HL-60/S4 treated with retinoic acid at 250 ng/mL for 4 days and 3 days (cell line): Measurements from ENCODE around the gene NSG1.

Experiments
- in situ Hi-C: fragments of 300-500 bp; cut with MboI; formaldehyde crosslinking; loops from 2 replicates; pipeline ENCODE4 v1.7.0; 2022; ENCODE audit warnings: low sequenced_read_pairs

The NSG1 gene

DNA sequence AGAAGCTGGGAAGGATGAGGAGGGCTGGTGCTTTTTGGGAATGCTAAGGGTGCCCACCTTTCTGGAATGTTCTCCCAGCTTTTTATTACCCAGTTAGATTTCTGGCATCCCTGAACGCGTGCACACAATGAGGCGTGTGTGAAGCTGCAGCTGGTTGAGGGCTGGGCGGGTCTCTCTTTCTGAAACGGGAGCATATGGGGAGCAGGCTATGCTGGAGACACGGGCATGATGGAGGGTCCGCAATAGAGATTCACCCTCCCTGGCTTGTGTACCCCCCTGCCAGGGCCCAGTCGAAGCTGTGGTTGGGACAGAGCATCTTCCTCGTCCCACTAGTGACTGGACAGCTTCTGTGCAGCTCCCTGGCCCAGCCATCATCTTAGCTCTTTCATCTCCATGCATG lies 8.5 kb downstream of the NSG1 start:
- in situ Hi-C loops = no loop called here

GRCh38 chr4:4395849-4396627 lies 9.1 kb downstream of the NSG1 start:
- in situ Hi-C loops = no loop called here

DNA sequence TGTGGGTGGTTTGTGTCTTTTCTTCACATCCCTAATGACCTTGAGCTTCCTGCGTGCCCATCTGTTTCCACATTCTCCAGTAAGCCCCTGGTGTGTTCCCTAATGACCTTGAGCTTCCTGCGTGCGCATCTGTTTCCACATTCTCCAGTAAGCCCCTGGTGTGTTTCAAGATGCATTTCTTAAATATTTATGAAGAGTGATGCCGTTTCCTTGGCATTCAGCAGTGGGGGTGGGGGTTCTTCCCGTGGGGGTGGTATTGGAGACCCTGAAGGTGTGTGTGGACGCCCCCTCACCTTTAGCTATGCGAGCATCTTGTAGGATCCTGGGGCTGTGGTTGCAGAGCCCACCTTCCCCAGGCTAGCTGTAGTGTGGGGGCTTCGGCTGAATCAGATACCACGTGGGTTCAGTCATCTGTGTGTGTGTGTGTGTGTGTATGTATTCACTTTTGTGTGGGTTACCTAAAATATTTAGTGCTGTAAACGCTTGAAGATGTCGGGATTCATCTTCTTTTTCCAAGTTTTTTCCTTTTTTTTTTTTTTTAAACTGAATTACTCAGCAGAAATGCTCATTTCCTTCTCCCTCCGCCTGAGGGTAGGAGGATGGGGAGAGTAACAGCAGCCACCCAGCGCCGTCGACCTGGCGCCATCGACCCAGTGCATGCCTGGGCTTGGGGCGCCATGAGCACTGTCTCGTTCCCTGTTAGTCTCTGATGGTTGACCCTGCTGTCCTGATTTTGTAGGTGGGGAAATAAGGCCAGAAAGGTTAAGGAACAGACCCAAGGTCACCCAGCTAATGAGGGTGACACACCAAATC lies 9.9 kb downstream of the NSG1 start:
- in situ Hi-C loops = no loop called here

GRCh38 chr4:4397441-4397819 lies 10.5 kb downstream of the NSG1 start:
- in situ Hi-C loops = no loop called here

GRCh38 chr4:4398430-4398829 lies 11.5 kb downstream of the NSG1 start:
- in situ Hi-C loops = no loop called here

GRCh38 chr4:4401036-4401435 lies 14.1 kb downstream of the NSG1 start:
- in situ Hi-C loops = no loop called here

DNA sequence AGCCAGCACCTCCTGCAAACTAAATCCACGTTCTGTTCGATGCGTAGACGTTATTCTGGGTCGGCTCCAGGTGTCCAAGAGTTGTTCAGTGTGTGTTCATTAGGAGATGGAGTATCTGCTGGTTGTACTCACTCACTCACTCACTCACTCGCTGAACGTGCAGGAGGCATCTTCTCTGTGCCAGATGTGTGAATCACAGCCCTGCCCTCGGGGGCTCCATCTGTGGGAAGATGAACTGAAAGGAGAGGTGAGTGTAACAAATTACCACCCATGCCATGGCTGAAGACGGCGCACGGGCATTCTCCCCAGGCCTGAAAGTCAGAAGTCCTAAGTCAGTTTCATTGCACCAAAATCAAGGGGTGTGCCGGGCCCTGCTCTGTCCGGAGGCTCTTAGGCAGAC lies 16.1 kb downstream of the NSG1 start:
- in situ Hi-C loops = no loop called here

- in situ Hi-C loops = no loop called here
Observed at GRCh38 chr4:4405358-4405962, 18.6 kb downstream of the NSG1 start.

DNA sequence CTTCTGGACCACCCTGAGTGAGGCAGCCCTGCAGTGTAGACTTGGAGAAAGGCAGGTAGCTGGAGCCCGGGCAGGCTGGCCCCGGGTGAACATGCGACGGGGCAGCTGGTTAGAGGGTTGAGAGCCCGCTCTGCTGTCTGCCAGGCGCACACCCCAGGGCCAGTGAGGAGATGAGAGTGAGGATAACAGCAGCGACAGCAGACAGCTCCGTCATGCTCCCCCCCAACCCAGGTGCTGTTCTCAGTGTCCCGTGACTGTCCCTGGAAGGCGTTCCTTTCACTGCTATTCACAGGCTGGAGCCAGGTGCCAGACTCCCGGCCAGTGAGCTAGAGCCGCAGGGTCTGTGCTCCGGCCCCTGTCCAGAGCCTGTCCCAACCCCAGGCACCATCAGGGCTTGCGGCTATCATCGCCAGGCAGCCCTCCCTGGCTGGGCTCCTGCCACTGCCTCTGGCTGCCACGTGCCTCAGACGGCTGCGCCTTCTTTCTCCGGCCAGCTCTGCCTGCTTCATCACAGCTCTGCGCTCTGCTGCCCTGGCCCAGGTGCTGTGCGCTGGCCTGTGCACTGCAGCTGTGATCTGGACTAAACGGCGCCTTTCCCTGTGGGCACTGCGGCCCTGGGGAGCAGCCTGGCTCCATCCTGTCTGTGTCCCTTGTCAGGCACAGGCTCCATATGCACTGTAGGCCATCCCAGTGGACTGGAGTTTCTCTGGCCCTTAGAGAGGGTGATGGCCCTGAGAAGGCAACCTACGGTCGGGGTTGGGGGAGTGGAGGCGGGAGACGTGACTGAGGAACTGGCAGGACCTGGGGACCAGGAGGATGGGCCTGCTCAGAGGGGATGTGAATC lies 19.8 kb downstream of the NSG1 start:
- in situ Hi-C loops = no loop called here

GRCh38 chr4:4407299-4408131 lies 20.6 kb downstream of the NSG1 start:
- in situ Hi-C loops = no loop called here

DNA sequence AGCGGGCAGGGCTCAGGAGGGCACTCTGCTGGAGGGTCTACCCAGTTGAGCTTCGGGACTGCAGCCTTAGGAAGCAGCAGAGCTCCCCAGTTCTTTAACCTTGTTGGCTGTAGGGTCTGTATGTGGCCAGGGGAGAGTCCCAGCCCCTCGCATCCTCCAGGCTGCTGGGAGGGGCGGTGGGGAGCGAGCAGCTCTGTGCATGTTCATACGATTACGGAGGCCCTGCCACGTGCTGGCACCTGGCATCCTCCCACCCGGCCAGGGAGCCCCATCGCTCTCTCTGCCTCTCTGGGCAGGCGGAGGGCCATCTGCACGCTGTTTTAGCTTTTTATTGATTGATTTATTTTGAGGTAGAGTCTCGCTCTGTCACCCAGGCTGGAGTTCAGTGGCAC lies 21.2 kb downstream of the NSG1 start:
- in situ Hi-C loops = no loop called here

GRCh38 chr4:4408576-4409335 lies 21.9 kb downstream of the NSG1 start:
- in situ Hi-C loops = no loop called here

- in situ Hi-C loops = no loop called here
Observed at GRCh38 chr4:4409416-4410115, 22.7 kb downstream of the NSG1 start.

DNA sequence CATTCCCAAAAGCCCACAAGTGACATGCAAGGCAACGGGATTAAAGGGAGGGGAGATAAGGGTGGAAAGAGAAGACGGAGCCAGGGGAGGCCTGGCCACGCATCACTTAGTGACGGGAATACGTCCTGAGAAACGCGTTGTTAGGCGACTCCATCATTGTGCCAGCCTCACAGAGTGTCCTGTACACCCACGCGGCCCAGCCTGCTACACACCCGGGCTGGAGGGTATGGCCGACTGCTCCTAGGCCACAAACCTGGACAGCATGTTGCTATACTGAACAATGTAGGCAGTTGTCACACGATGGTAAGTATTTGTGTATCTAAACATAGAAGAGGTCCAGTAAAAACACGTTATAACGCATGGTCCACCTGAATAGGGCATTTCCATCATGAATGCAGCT lies 23.4 kb downstream of the NSG1 start:
- in situ Hi-C loops = no loop called here

DNA sequence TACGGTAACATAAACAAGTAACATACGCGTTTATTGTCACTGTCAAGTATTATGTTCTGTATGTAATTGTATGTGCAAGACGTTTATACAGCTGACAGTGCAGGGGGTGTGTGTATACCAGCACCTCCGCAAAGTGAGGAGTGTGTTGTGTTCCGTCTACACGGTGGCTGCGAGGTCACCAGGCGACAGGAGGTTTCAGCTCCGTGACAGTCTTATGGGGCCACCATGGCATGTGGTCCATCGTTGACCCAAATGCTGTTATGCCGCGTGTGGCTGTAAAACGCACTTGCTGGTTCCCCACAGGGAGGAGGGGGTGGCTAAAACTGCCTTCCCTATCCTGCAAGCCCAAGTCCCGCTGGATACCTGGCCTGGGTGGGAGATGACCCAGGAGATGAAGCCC lies 25.0 kb downstream of the NSG1 start:
- in situ Hi-C loops = no loop called here

GRCh38 chr4:4412641-4413372 lies 25.9 kb downstream of the NSG1 start:
- in situ Hi-C loops = no loop called here

GRCh38 chr4:4413373-4413725 lies 26.4 kb downstream of the NSG1 start:
- in situ Hi-C loops = no loop called here

GRCh38 chr4:4413806-4414205 lies 26.9 kb downstream of the NSG1 start:
- in situ Hi-C loops = no loop called here
